H9 (cell line): ENCODE data around the gene ACOT7. TPM values are rescaled to one million over a fixed set of nuclear protein-coding genes. Genes with fewer than 3 reads are reported as not detected.

Experiments used
- DNase-seq: peaks from one replicate; pipeline ENCODE4 v3.0.0-alpha.2; 2017
- H2AFZ ChIP-seq: one replicate; pipeline ENCODE4 v1.6.1; 2013; ENCODE audit warnings: mild to moderate bottlenecking, low read length, control low read depth, moderate library complexity
- H2AK5ac ChIP-seq: 2 replicates; pipeline ENCODE4 v1.6.1; 2013; ENCODE audit warnings: low read length, control low read depth, mixed read lengths; ENCODE audit not compliant: insufficient read length
- H2BK120ac ChIP-seq: one replicate; pipeline ENCODE4 v1.6.1; 2013; ENCODE audit warnings: low read depth, mild to moderate bottlenecking, low read length, control low read depth, inconsistent platforms; ENCODE audit not compliant: poor library complexity, severe bottlenecking
- H2BK12ac ChIP-seq: 2 replicates; pipeline ENCODE4 v1.6.1; 2013; ENCODE audit warnings: low read length, control low read depth, mixed read lengths, low read depth; ENCODE audit not compliant: insufficient read length
- H2BK15ac ChIP-seq: 2 replicates; pipeline ENCODE4 v1.6.1; 2013; ENCODE audit warnings: low read depth, low read length, control low read depth
- H2BK20ac ChIP-seq: one replicate; pipeline ENCODE4 v1.6.1; 2013; ENCODE audit warnings: low read depth, mild to moderate bottlenecking, low read length, control low read depth, inconsistent platforms; ENCODE audit not compliant: poor library complexity, severe bottlenecking
- H2BK5ac ChIP-seq: 2 replicates; pipeline ENCODE4 v1.6.1; 2013; ENCODE audit warnings: low read length, control low read depth, mixed read lengths; ENCODE audit not compliant: insufficient read length
- H3K14ac ChIP-seq: 2 replicates; pipeline ENCODE4 v1.6.1; 2013; ENCODE audit warnings: low read length, control low read depth; ENCODE audit not compliant: insufficient read depth
- H3K18ac ChIP-seq: 2 replicates; pipeline ENCODE4 v1.6.1; 2013; ENCODE audit warnings: low read depth, mild to moderate bottlenecking, mixed read lengths, low read length, control low read depth; ENCODE audit not compliant: insufficient read length
- H3K23ac ChIP-seq: 2 replicates; pipeline ENCODE4 v1.6.1; 2013; ENCODE audit warnings: low read length, control low read depth, mixed read lengths, low read depth; ENCODE audit not compliant: insufficient read length
- H3K23me2 ChIP-seq: 2 replicates; pipeline ENCODE4 v1.6.1; 2013; ENCODE audit warnings: low read depth, mild to moderate bottlenecking, mixed read lengths, low read length, control low read depth; ENCODE audit not compliant: insufficient read length, poor library complexity, severe bottlenecking
- H3K27ac ChIP-seq: 2 replicates; pipeline ENCODE4 v1.5.1; 2013; ENCODE audit warnings: low read length, control low read depth, mixed read lengths, low read depth; ENCODE audit not compliant: insufficient read length
- H3K27me3 ChIP-seq: 2 replicates; pipeline ENCODE4 v1.6.1; 2013; ENCODE audit warnings: low read length, control low read depth, inconsistent platforms; ENCODE audit not compliant: insufficient read depth
- H3K4ac ChIP-seq: 2 replicates; pipeline ENCODE4 v1.6.1; 2013; ENCODE audit warnings: low read depth, mild to moderate bottlenecking, control low read depth, inconsistent platforms, low read length, moderate library complexity
- H3K4me1 ChIP-seq: 2 replicates; pipeline ENCODE4 v1.6.1; 2013; ENCODE audit warnings: low read length, control low read depth, inconsistent platforms; ENCODE audit not compliant: insufficient read depth
- H3K4me2 ChIP-seq: 2 replicates; pipeline ENCODE4 v1.6.1; 2013; ENCODE audit warnings: low read length, control low read depth, mixed read lengths; ENCODE audit not compliant: insufficient read length, insufficient read depth
- H3K56ac ChIP-seq: 2 replicates; pipeline ENCODE4 v1.6.1; 2013; ENCODE audit warnings: low read depth, mild to moderate bottlenecking, mixed read lengths, low read length, control low read depth; ENCODE audit not compliant: insufficient read length
- H3K79me1 ChIP-seq: 2 replicates; pipeline ENCODE4 v1.6.1; 2013; ENCODE audit warnings: low read depth, mild to moderate bottlenecking, moderate library complexity, low read length, control low read depth, inconsistent platforms; ENCODE audit not compliant: insufficient read depth, poor library complexity, severe bottlenecking
- H3K79me2 ChIP-seq: 2 replicates; pipeline ENCODE4 v1.6.1; 2013; ENCODE audit warnings: low read length, control low read depth, inconsistent platforms; ENCODE audit not compliant: insufficient read depth
- H3K9ac ChIP-seq: 2 replicates; pipeline ENCODE4 v1.6.1; 2013; ENCODE audit warnings: low read length, control low read depth, mixed read lengths; ENCODE audit not compliant: insufficient read length; ENCODE audit errors: extremely low read depth
- H3K9me3 ChIP-seq: one replicate; pipeline ENCODE4 v1.6.1; 2013; ENCODE audit warnings: low read depth, low read length, inconsistent platforms; ENCODE audit not compliant: control insufficient read depth
- H3T11ph ChIP-seq: one replicate; pipeline ENCODE4 v1.6.1; 2013; ENCODE audit warnings: mild to moderate bottlenecking, low read length, control low read depth, inconsistent platforms
- H4K20me1 ChIP-seq: one replicate; pipeline ENCODE4 v1.6.1; 2013; ENCODE audit not compliant: control insufficient read depth, insufficient read length, insufficient read depth
- H4K5ac ChIP-seq: 2 replicates; pipeline ENCODE4 v1.6.1; 2013; ENCODE audit warnings: low read depth, mild to moderate bottlenecking, mixed read lengths, low read length, control low read depth; ENCODE audit not compliant: insufficient read length
- H4K8ac ChIP-seq: replicated peaks from 2 replicates; pipeline ENCODE4 v1.6.1; 2013; ENCODE audit warnings: low read length, control low read depth, mixed read lengths, low read depth; ENCODE audit not compliant: insufficient read length
- H4K91ac ChIP-seq: 2 replicates; pipeline ENCODE4 v1.6.1; 2013; ENCODE audit warnings: low read depth, mild to moderate bottlenecking, moderate library complexity, mixed read lengths, low read length, control low read depth; ENCODE audit not compliant: insufficient read length
- H3K27ac Mint-ChIP-seq, 3 experiments: 2 replicates in 2 of 3; 3 replicates in 1 of 3; pipeline ENCODE4 v1.8.0; 2020 to 2021; ENCODE audit warnings: mixed read lengths in 3 of 3, mild to moderate bottlenecking in 1 of 3, moderate library complexity in 1 of 3
- H3K27me3 Mint-ChIP-seq: 2 replicates; pipeline ENCODE4 v1.8.0; 2021; ENCODE audit warnings: low read depth, mild to moderate bottlenecking, moderate library complexity, mixed read lengths
- H3K36me3 Mint-ChIP-seq, 3 experiments: 2 replicates in 2 of 3; 3 replicates in 1 of 3; pipeline ENCODE4 v1.8.0; 2020 to 2021; ENCODE audit warnings: low read depth in 3 of 3, mixed read lengths in 3 of 3; ENCODE audit not compliant: insufficient read depth in 1 of 3
- H3K4me1 Mint-ChIP-seq, 2 experiments: 2 replicates each; pipeline ENCODE4 v1.8.0; 2020; ENCODE audit warnings: mixed read lengths in 2 of 2
- H3K4me3 Mint-ChIP-seq, 2 experiments: 2 replicates in 1 of 2; 3 replicates in 1 of 2; pipeline ENCODE4 v1.8.0; 2020 to 2021; ENCODE audit warnings: mild to moderate bottlenecking in 2 of 2, mixed read lengths in 2 of 2, moderate library complexity in 1 of 2
- H3K9me3 Mint-ChIP-seq, 2 experiments: 2 replicates in 1 of 2; 3 replicates in 1 of 2; pipeline ENCODE4 v1.8.0; 2020; ENCODE audit warnings: mild to moderate bottlenecking in 2 of 2, mixed read lengths in 2 of 2, moderate library complexity in 1 of 2
- CTCF ChIP-seq: fragments of 200-600 bp; sonication (generic); conservative IDR thresholded peaks from 3 replicates; pipeline ENCODE4 v1.8.0; 2021; ENCODE audit warnings: antibody characterized with exemption, mild to moderate bottlenecking
- WGBS: extraction: QIAGEN DNeasy Blood & Tissue Kit; methylation state at CpG from one replicate; pipeline ENCODE4 v1.1.7; 2013; ENCODE audit warnings: missing lambda C conversion rate, low lambda C conversion rate, mixed read lengths; ENCODE audit not compliant: insufficient read length; ENCODE audit errors: extremely low coverage; 5-methylcytosine and 5-hydroxymethylcytosine counted together
- total RNA-seq: library from RNA; stranded (reverse); gene quantifications from 2 replicates; pipeline ENCODE4 v1.2.1, GENCODE V29; 2021

The ACOT7 gene
- total RNA-seq, 1 experiment from 2014 or later: 87.4 TPM

GRCh38 chr1:6275826-6276782, 117.5 kb downstream of the ACOT7 start:
- H3K27me3 ChIP-seq: no peaks in the 10 kb centered on the region
- H2AFZ ChIP-seq: no peak overlapping the region
- H4K20me1 ChIP-seq: peaks cover 3% of the 10 kb centered on the region
- H3K27me3 Mint-ChIP-seq: no peaks in the 10 kb centered on the region; the same call in 1 of the 2 replicates
- peak overlapping the region; percentile 47; the same call in 1 of the 2 replicates for H3K14ac ChIP-seq
- H3K9me3 ChIP-seq: no peaks in the 10 kb centered on the region
- H3K36me3 Mint-ChIP-seq: peaks cover 5 to 10% (median 7%) of the 10 kb centered on the region in 3 experiments; a peak in 4 of 7 replicates
- H3T11ph ChIP-seq: no peak overlapping the region
- no peak overlapping the region for H3K56ac ChIP-seq
- H3K23me2 ChIP-seq: no peaks in the 10 kb centered on the region
- no peak overlapping the region for H3K23ac ChIP-seq
- H4K8ac ChIP-seq: no peak overlapping the region
- no CpG with 5 or more reads among the region's 35 CpGs for WGBS
- H2AK5ac ChIP-seq: no peak overlapping the region
- no peak overlapping the region for H3K27ac ChIP-seq
- H4K5ac ChIP-seq: no peak overlapping the region
- H2BK12ac ChIP-seq: no peak overlapping the region
- 0 out of 2 replicates have a peak, but pooled peaks cover 4% of the 10 kb centered on the region for H3K4me1 ChIP-seq
- H3K27ac Mint-ChIP-seq: peak overlapping the region in 2 of 3 experiments; percentile 71 to 88; a peak in 5 of 7 replicates
- H4K91ac ChIP-seq: no peak overlapping the region
- H3K4me3 Mint-ChIP-seq: peak overlapping the region in 1 of 2 experiments; percentile 28; a peak in 2 of 5 replicates
- no peak overlapping the region for H3K4me2 ChIP-seq
- H3K4me1 Mint-ChIP-seq: peaks cover 28 to 44% of the 10 kb centered on the region in 2 experiments
- H3K79me2 ChIP-seq: no peaks in the 10 kb centered on the region
- H2BK120ac ChIP-seq: no peak overlapping the region
- no peaks in the 10 kb centered on the region for H3K9me3 Mint-ChIP-seq
- DNase-seq: peak; percentile 69
- no peak overlapping the region for H3K9ac ChIP-seq
- no peak overlapping the region for H2BK5ac ChIP-seq
- no peaks in the 10 kb centered on the region for H3K79me1 ChIP-seq
- H3K18ac ChIP-seq: no peak overlapping the region
- no peak overlapping the region for H3K4ac ChIP-seq
- TF ChIP-seq CTCF: no peak
- H2BK15ac ChIP-seq: no peak overlapping the region
- H2BK20ac ChIP-seq: no peak overlapping the region
